ENCODE measurements around the gene PRTG.

DNA sequence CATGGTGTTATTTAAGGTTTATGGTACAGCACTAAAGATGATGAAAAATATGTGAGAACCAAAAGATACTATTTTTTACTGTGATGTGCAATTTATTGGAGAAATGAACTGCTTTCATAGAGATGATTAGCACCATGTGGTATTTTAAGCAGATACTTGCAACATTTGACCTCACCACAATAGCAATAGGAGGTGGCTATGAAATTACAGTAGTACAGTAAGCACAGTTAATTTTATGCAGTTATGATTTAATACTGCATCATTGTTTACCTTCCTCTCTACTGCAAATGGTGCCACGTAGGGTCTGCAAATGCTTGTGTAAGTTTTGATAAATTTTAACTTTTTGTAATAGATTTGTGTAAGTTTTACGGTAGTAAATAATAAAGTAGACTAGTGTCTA lies 168.9 kb downstream of the PRTG start:
- TF ChIP-seq, protein P1, sequence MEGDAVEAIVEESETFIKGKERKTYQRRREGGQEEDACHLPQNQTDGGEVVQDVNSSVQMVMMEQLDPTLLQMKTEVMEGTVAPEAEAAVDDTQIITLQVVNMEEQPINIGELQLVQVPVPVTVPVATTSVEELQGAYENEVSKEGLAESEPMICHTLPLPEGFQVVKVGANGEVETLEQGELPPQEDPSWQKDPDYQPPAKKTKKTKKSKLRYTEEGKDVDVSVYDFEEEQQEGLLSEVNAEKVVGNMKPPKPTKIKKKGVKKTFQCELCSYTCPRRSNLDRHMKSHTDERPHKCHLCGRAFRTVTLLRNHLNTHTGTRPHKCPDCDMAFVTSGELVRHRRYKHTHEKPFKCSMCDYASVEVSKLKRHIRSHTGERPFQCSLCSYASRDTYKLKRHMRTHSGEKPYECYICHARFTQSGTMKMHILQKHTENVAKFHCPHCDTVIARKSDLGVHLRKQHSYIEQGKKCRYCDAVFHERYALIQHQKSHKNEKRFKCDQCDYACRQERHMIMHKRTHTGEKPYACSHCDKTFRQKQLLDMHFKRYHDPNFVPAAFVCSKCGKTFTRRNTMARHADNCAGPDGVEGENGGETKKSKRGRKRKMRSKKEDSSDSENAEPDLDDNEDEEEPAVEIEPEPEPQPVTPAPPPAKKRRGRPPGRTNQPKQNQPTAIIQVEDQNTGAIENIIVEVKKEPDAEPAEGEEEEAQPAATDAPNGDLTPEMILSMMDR (IDR thresholded peaks at IDR 0.05) = no peak
- TF ChIP-seq POLR2A (IDR thresholded peaks at IDR 0.05) = no peak
